ENCODE measurements around the gene TJP1. TPM values are rescaled to one million over a fixed set of nuclear protein-coding genes. Genes with fewer than 3 reads are reported as not detected.

Gene TJP1
- total RNA-seq, 2 experiments from 2014 or later = not detected

GRCh38 chr15:29670998-29671981, 151.0 kb downstream of the TJP1 start:
- intact Hi-C loops (cut with micrococcal nuclease) = no loop called here
- ATAC-seq (no peak), DNase-seq (no peak)
- POLR2A ChIA-PET = no interaction called here
- Mint-ChIP-seq H3K4me3 (no peak overlapping the region), H3K4me1 (ENCODE audit: low read depth) (no peaks in the 10 kb centered on the region), H3K9me3 (no peaks in the 10 kb centered on the region), H3K27ac (no peak overlapping the region), H3K27me3 (peaks cover 16% of the 10 kb centered on the region), H3K36me3 (ENCODE audit: low read depth) (no peaks in the 10 kb centered on the region)
- no peak for TF ChIP-seq CTCF (IDR thresholded peaks at IDR 0.05)
- CTCF ChIA-PET = no interaction called here

- POLR2A ChIA-PET = no interaction called here
- no peak overlapping the region for H3K4me3 Mint-ChIP-seq
- ATAC-seq (no peak), DNase-seq (no peak)
- CTCF ChIA-PET = no interaction called here
- H3K9me3 Mint-ChIP-seq = no peaks in the 10 kb centered on the region
- no peaks in the 10 kb centered on the region for H3K36me3 Mint-ChIP-seq (ENCODE audit: low read depth)
- intact Hi-C loops (cut with micrococcal nuclease) = no loop called here
- no peak for TF ChIP-seq CTCF (IDR thresholded peaks at IDR 0.05)
- H3K27ac Mint-ChIP-seq = no peak overlapping the region
- no peaks in the 10 kb centered on the region for H3K4me1 Mint-ChIP-seq (ENCODE audit: low read depth)
- H3K27me3 Mint-ChIP-seq = peaks cover 12% of the 10 kb centered on the region
These were observed 152.0 kb downstream of the TJP1 start for GRCh38 chr15:29670266-29670665.

GRCh38 chr15:29669823-29670222, 152.4 kb downstream of the TJP1 start:
- ChIA-PET POLR2A (no interaction called here), CTCF (interaction anchor here (1.4 kb wide), 1 partner anchor 13 kb away, joined by 3 read pairs; no protein-coding TSS in a partner anchor)
- no peaks in the 10 kb centered on the region for H3K4me1 Mint-ChIP-seq (ENCODE audit: low read depth)
- H3K4me3 Mint-ChIP-seq = no peak overlapping the region
- peaks cover 12% of the 10 kb centered on the region for H3K27me3 Mint-ChIP-seq
- intact Hi-C loops (cut with micrococcal nuclease) = no loop called here
- no peak for TF ChIP-seq CTCF (IDR thresholded peaks at IDR 0.05)
- no peaks in the 10 kb centered on the region for H3K9me3 Mint-ChIP-seq
- DNase-seq = no peak
- no peak for ATAC-seq
- no peak overlapping the region for H3K27ac Mint-ChIP-seq
- H3K36me3 Mint-ChIP-seq (ENCODE audit: low read depth) = no peaks in the 10 kb centered on the region

- POLR2A ChIA-PET = no interaction called here
- Mint-ChIP-seq H3K36me3 (ENCODE audit: low read depth) (no peaks in the 10 kb centered on the region), H3K9me3 (no peaks in the 10 kb centered on the region), H3K4me3 (no peak overlapping the region), H3K4me1 (ENCODE audit: low read depth) (no peaks in the 10 kb centered on the region), H3K27me3 (peaks cover 6% of the 10 kb centered on the region), H3K27ac (no peak overlapping the region)
- CTCF ChIA-PET = interaction anchor here (1.4 kb wide), 1 partner anchor 11 kb away, joined by 3 read pairs; no protein-coding TSS in a partner anchor
- intact Hi-C loops (cut with micrococcal nuclease) = no loop called here
- ATAC-seq (peak; percentile 64), DNase-seq (peak; percentile 50)
- peak; percentile 56 for TF ChIP-seq CTCF (IDR thresholded peaks at IDR 0.05)
These were observed 154.1 kb downstream of the TJP1 start for GRCh38 chr15:29668120-29668602.

- no peaks in the 10 kb centered on the region for H3K4me1 Mint-ChIP-seq (ENCODE audit: low read depth)
- no peak overlapping the region for H3K4me3 Mint-ChIP-seq
- CTCF ChIA-PET = no interaction called here
- H3K36me3 Mint-ChIP-seq (ENCODE audit: low read depth) = no peaks in the 10 kb centered on the region
- intact Hi-C loops (cut with micrococcal nuclease) = no loop called here
- ATAC-seq (no peak), DNase-seq (no peak)
- H3K27ac Mint-ChIP-seq = no peak overlapping the region
- no peak for TF ChIP-seq CTCF (IDR thresholded peaks at IDR 0.05)
- no peaks in the 10 kb centered on the region for H3K9me3 Mint-ChIP-seq
- POLR2A ChIA-PET = no interaction called here
- H3K27me3 Mint-ChIP-seq = peaks cover 3% of the 10 kb centered on the region
These were observed 156.0 kb downstream of the TJP1 start for GRCh38 chr15:29666241-29666640.
